Measurements from ENCODE around the gene RTN4RL2. TPM values are rescaled to one million over a fixed set of nuclear protein-coding genes. Genes with fewer than 3 reads are reported as not detected.

The RTN4RL2 gene
- total and polyA plus RNA-seq, 4 donors, result 0.20 to 4.3 (median 1.1) TPM; not detected in 1

DNA sequence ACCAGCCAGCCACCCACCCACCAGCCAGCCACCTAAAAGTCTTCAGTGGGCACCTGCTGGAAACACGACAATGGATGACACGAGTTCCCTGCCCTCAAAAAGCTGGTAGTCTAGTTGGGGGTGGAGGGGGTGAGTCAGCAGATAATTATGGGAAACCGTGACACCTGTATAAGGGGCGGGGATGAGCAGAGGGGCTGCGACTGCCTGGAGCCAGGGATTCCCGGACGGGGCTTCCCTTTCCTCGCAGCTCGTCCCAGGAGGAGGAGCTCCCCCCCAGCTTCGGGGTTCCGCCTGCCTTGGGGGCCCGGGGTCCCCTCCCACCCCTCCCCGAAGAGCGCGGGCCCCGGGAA is 2.3 kb upstream of the RTN4RL2 start:
- DNase-seq (no peak), ATAC-seq (ENCODE audit: low FRiP score) (peak; percentile 19)
- Histone ChIP-seq H3K9me3 (ENCODE audit: control insufficient read depth, low read length) (no peaks in the 10 kb centered on the region), H3K4me3 (ENCODE audit: low read length in 2 of 2) (peak overlapping the region in 1 of 2 donors; percentile 22), H3K36me3 (ENCODE audit: control insufficient read depth in 1 of 2, insufficient read depth in 2 of 2, low read length in 1 of 2) (no peaks in the 10 kb centered on the region), H3K4me1 (ENCODE audit: control insufficient read depth in 1 of 2, insufficient read depth in 2 of 2, low read length in 2 of 2) (no peaks in the 10 kb centered on the region), H3K27ac (ENCODE audit: low read depth in 1 of 2, low read length in 2 of 2) (no peak overlapping the region), H3K27me3 (ENCODE audit: control insufficient read depth in 1 of 2, insufficient read depth in 2 of 2, low read length in 1 of 2) (no peaks in the 10 kb centered on the region)
- intact Hi-C loops (cut with DNase I), result loop anchor here (2.0 to 10.0 kb wide), 5 partner anchors 23 to 1057 kb away; partner anchors contain the start of gene YPEL4 (in 1 of the 2)
- 0 to 2% methylated on average over 12 to 16 of the region's 16 CpGs for WGBS, 2 donors

DNA sequence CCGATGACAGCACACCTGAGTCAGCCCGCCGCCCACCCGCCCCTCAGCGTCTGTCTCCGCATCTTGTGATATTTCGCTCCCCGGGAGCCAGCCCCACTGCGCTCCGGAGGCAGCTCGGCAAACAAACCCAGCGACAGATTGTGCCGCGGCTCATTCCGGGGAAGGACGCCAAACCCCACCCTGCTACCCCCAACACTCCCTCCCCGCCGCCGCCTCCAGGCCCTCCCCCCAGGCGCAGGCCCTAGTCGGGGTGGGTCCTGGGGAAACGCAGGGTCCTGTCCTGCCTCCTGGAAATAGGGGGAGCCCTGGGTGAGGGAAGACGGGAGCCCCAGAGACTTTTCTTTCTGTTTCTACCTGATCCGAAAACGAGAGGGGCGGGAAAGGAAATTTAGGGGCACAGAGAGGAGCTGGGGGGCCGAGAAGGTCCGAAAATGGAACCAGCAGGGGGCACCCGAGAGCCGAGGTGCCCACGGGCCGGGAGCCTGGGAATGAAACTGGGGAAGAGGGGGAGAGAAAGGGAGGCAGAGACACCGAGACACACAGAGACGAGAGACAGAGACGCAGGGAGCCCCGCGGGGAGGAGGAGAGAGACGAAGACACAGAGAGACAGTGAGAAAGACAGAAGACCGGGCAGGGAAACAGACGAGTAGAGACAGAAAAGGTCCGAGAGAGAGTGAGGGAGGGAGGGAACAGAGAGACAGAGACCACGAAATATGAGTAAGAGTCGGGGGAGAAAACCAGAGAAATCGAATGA is 1.7 kb upstream of the RTN4RL2 start:
- intact Hi-C loops (cut with DNase I), result loop anchor here (2.0 to 10.0 kb wide), 5 partner anchors 22 to 1056 kb away; partner anchors contain the start of gene YPEL4 (in 1 of the 2)
- WGBS, 2 donors, result 1% methylated on average over 32 to 44 of the region's 44 CpGs
- peak; percentile 66 to 89 for DNase-seq

DNA sequence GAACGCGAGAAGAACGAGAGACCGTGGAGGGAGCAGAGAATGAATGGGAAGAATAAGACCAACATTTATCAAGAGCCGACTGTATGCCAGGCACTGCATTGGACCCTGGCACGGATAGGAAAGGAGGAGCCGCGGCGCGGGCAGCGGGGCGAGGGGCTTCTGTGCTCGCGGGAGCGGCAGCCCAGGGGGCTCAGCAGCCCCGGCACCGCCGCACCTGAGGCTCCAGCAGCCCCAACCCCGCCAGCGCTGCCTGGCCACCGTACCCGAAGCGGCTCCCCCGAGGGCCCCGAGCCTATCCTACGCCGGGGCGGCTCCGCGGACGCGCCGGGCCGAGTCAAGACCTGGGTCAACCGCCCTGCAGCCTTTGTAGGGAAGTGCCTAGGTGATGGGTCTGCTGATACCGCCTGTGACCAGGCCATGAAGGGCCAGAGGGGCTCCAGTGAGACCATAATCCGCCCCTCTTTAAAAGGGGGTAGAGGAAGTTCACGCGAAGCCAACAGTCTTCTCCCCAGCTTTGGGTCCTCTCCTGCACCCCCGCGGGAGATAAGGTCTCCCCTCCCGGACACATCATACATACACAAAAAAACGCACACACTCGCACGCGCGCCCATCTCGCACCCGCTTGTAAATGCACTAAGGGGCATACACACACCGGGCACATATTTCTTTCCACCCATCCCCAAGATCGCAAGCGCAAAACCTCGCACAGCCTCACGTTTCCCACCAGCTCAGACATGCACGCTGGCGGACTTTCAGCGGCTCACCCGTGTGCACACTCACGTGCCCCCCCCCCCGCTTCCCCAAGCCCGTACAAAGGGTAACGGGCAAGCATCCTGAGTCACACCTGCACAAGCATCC is 935 bp upstream of the RTN4RL2 start:
- no peak for ATAC-seq (ENCODE audit: low FRiP score)
- Histone ChIP-seq H3K4me3 (ENCODE audit: low read length in 2 of 2) (peak overlapping the region in 1 of 2 donors; percentile 7), H3K4me1 (ENCODE audit: control insufficient read depth in 1 of 2, insufficient read depth in 2 of 2, low read length in 2 of 2) (no peaks in the 10 kb centered on the region), H3K27me3 (ENCODE audit: control insufficient read depth in 1 of 2, insufficient read depth in 2 of 2, low read length in 1 of 2) (no peaks in the 10 kb centered on the region), H3K9me3 (ENCODE audit: control insufficient read depth, low read length) (no peaks in the 10 kb centered on the region), H3K27ac (ENCODE audit: low read depth in 1 of 2, low read length in 2 of 2) (no peak overlapping the region), H3K36me3 (ENCODE audit: control insufficient read depth in 1 of 2, insufficient read depth in 2 of 2, low read length in 1 of 2) (no peaks in the 10 kb centered on the region)
- intact Hi-C loops (cut with DNase I), result loop anchor here (2.0 to 10.0 kb wide), 5 partner anchors 21 to 1055 kb away; partner anchors contain the start of gene YPEL4 (in 1 of the 2)
- WGBS, 2 donors, result 1% methylated on average over 54 to 62 of the region's 62 CpGs
- DNase-seq, result no peak

More for the DNA sequence above, 1.7 kb upstream of the RTN4RL2 start:
- H3K9me3 ChIP-seq (ENCODE audit: control insufficient read depth, low read length), result no peaks in the 10 kb centered on the region
- no peaks in the 10 kb centered on the region for H3K27me3 ChIP-seq (ENCODE audit: control insufficient read depth in 1 of 2, insufficient read depth in 2 of 2, low read length in 1 of 2)
- peak overlapping the region; percentile 19 to 22 for H3K4me3 ChIP-seq (ENCODE audit: low read length in 2 of 2)
- peak; percentile 68 for ATAC-seq (ENCODE audit: low FRiP score)
- H3K36me3 ChIP-seq (ENCODE audit: control insufficient read depth in 1 of 2, insufficient read depth in 2 of 2, low read length in 1 of 2), result no peaks in the 10 kb centered on the region
- no peaks in the 10 kb centered on the region for H3K4me1 ChIP-seq (ENCODE audit: control insufficient read depth in 1 of 2, insufficient read depth in 2 of 2, low read length in 2 of 2)
- H3K27ac ChIP-seq (ENCODE audit: low read depth in 1 of 2, low read length in 2 of 2), result no peak overlapping the region

DNA sequence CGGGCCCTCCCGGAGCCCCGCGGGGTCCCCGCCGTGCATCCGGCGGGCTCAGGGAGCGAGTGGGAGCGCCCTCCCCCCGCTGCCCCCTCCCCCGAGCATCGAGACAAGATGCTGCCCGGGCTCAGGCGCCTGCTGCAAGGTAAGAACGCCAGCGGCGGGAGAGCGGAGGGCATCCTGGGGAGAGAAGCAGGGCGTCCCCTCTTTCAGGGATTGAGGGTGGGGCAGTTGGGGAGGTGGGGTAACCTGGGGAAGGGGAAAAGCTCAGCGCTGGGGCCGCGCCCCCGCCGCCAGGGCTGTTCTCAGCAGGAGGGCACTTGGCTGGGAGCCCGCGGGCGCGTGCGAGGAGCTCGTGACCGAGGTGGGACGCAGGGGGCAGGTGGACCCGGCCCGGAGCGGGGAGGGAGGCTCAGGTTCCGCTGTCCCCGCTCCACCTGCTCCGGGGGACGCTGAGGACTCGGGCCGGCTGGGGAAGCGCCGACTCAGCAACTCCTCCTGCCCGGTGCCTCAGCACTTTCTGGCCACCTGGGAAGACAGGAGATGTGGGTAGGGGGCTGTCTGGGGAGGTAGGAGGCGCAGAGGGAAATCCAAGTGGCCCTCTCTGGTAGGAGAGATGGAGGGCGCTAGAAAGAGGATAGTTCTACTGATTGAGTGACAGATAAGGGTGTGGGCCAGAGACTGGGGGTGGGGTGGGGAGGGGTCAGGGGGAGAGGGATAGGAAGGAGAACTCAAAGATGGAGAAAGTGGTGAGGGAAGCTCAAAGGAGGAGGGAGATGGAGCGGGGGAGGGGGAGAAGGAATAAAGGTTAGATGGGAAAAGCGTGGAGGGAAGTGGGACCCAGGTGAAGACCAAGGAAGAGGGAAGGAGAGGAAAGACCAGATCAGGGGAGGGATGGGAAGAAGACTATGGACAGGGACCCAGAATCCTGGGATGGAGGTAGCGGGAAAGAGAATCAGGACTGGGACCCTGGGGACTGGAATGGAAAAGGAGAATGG is 726 bp downstream of the RTN4RL2 start:
- no peaks in the 10 kb centered on the region for H3K36me3 ChIP-seq (ENCODE audit: control insufficient read depth in 1 of 2, insufficient read depth in 2 of 2, low read length in 1 of 2)
- WGBS, 2 donors, result 8 to 9% methylated on average over 40 to 50 of the region's 50 CpGs
- no peaks in the 10 kb centered on the region for H3K4me1 ChIP-seq (ENCODE audit: control insufficient read depth in 1 of 2, insufficient read depth in 2 of 2, low read length in 2 of 2)
- intact Hi-C loops (cut with DNase I), result no loop called here
- no peaks in the 10 kb centered on the region for H3K9me3 ChIP-seq (ENCODE audit: control insufficient read depth, low read length)
- ATAC-seq (ENCODE audit: low FRiP score), result no peak
- no peaks in the 10 kb centered on the region for H3K27me3 ChIP-seq (ENCODE audit: control insufficient read depth in 1 of 2, insufficient read depth in 2 of 2, low read length in 1 of 2)
- no peak for DNase-seq
- no peak overlapping the region for H3K4me3 ChIP-seq (ENCODE audit: low read length in 2 of 2)
- H3K27ac ChIP-seq (ENCODE audit: low read depth in 1 of 2, low read length in 2 of 2), result no peak overlapping the region

DNA sequence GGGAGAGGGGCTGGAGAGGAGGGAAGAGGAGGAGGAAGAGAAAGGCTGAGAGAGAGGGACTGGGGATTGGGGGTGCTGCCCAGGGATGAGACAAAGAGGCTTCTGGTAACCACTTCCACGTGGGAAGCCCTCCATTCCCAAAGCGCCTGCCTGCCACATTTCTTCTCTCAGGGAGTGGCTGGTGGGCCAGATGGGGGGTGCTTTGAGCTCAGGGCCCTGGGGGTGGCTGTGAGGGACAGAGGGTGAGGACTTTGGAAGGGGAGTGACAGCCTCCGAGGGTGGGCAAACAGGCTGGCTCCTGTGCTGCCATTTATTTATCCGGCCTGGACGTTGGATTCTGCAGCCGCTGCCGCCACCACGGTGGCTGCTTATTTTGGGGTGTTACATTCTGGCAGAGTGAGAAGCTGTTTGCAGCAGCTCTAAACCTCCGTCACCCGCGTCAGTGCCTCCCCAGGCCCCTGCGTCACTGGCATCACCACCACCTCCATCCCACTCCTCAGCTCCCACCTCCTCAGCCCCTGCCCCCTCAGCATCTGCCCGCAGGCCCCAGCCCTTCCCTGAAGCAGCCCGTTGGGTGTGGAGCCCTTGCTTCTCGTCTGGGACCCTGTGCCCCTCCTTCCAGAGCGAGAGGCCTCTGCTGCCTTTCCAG is 1.6 kb downstream of the RTN4RL2 start:
- no peaks in the 10 kb centered on the region for H3K27me3 ChIP-seq (ENCODE audit: control insufficient read depth in 1 of 2, insufficient read depth in 2 of 2, low read length in 1 of 2)
- no peak for DNase-seq
- WGBS, 2 donors, result 71 to 72% methylated on average over 16 of the region's 16 CpGs
- no peak overlapping the region for H3K4me3 ChIP-seq (ENCODE audit: low read length in 2 of 2)
- H3K9me3 ChIP-seq (ENCODE audit: control insufficient read depth, low read length), result no peaks in the 10 kb centered on the region
- H3K27ac ChIP-seq (ENCODE audit: low read depth in 1 of 2, low read length in 2 of 2), result no peak overlapping the region
- H3K36me3 ChIP-seq (ENCODE audit: control insufficient read depth in 1 of 2, insufficient read depth in 2 of 2, low read length in 1 of 2), result no peaks in the 10 kb centered on the region
- H3K4me1 ChIP-seq (ENCODE audit: control insufficient read depth in 1 of 2, insufficient read depth in 2 of 2, low read length in 2 of 2), result no peaks in the 10 kb centered on the region
- no peak for ATAC-seq (ENCODE audit: low FRiP score)
- intact Hi-C loops (cut with DNase I), result no loop called here

DNA sequence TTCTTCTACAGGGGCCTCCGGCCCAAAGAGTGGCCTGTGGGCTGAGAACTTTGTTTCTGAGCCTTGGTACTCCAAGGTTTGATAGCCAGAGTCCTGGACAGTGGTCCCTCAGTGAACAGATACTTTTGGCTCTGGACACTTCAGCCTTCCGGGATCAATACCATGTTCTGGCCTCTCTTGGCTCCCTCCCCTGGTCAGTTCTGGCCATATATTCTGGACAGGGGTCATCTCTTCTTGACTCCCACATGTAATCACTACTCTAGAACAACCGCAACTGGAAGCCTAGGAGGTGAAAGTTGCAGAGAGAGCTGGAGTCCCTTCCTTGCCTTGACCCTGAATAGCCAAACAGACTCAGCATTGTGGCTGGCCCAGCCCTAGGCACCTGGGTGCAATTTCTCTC is 2.3 kb downstream of the RTN4RL2 start:
- no peaks in the 10 kb centered on the region for H3K4me1 ChIP-seq (ENCODE audit: control insufficient read depth in 1 of 2, insufficient read depth in 2 of 2, low read length in 2 of 2)
- intact Hi-C loops (cut with DNase I), result no loop called here
- H3K4me3 ChIP-seq (ENCODE audit: low read length in 2 of 2), result no peak overlapping the region
- no peak for ATAC-seq (ENCODE audit: low FRiP score)
- WGBS, 2 donors, result 86 to 98% methylated on average over 3 of the region's 3 CpGs
- no peak overlapping the region for H3K27ac ChIP-seq (ENCODE audit: low read depth in 1 of 2, low read length in 2 of 2)
- H3K9me3 ChIP-seq (ENCODE audit: control insufficient read depth, low read length), result no peaks in the 10 kb centered on the region
- no peak for DNase-seq
- H3K36me3 ChIP-seq (ENCODE audit: control insufficient read depth in 1 of 2, insufficient read depth in 2 of 2, low read length in 1 of 2), result no peaks in the 10 kb centered on the region
- H3K27me3 ChIP-seq (ENCODE audit: control insufficient read depth in 1 of 2, insufficient read depth in 2 of 2, low read length in 1 of 2), result no peaks in the 10 kb centered on the region

DNA sequence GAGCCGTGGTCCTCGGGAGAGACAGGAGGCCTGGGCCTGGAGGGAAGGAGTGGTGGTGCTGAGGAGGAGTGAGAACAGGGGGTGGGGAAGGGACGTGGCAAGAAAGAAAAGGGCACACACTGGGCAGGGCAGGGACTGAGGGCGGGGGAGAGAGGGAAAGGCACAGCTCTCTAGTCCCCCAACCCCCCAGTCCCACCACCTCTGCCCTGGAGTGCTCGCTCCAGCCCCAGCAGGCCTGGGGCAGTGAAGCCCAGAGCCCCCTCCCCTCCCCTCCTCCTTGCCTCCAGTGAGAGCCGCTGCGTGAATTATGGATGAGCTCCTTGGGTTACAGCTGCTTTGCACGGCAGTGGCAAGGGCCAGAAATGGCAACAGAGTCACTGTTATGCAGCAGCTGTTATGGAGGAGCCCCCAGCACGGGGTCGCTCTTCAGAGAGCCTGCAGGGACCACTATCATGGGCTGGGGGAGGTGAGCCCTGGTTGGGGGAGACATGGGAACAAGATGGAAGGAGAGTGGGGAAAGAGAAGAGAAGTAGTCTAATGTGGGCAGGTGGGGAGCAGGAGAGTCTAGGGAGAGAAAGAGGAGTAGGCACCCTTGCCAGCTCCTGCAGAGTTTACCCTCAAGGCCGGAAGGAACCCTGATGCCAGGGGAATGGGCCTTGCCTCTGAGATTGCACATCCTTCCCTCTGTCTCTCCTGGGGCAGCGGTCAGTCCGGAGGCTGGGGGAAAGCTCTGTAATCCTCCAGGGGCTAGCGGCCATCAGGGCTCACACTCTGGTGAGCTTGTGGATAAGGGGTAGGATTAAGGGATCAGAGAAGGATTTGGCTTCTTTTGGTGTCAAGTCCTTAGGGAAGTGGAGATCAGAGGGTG is 3.6 kb downstream of the RTN4RL2 start:
- DNase-seq (no peak), ATAC-seq (ENCODE audit: low FRiP score) (no peak)
- Histone ChIP-seq H3K27me3 (ENCODE audit: control insufficient read depth in 1 of 2, insufficient read depth in 2 of 2, low read length in 1 of 2) (no peaks in the 10 kb centered on the region), H3K36me3 (ENCODE audit: control insufficient read depth in 1 of 2, insufficient read depth in 2 of 2, low read length in 1 of 2) (no peaks in the 10 kb centered on the region), H3K4me1 (ENCODE audit: control insufficient read depth in 1 of 2, insufficient read depth in 2 of 2, low read length in 2 of 2) (no peaks in the 10 kb centered on the region), H3K27ac (ENCODE audit: low read depth in 1 of 2, low read length in 2 of 2) (no peak overlapping the region), H3K9me3 (ENCODE audit: control insufficient read depth, low read length) (no peaks in the 10 kb centered on the region), H3K4me3 (ENCODE audit: low read length in 2 of 2) (no peak overlapping the region)
- 68 to 73% methylated on average over 14 of the region's 14 CpGs for WGBS, 2 donors
- intact Hi-C loops (cut with DNase I), result no loop called here
